Upper lobe of left lung (tissue), 4 donors: ENCODE measurements around the gene SPATA24.

Experiments used
- POLR2A ChIP-seq, 4 donors: fragments of 450-650 bp; IDR thresholded peaks; one replicate each; pipeline ENCODE4 v1.5.1; 2016 to 2017; ENCODE audit warnings: antibody characterized with exemption in 4 of 4, mild to moderate bottlenecking in 2 of 4
- TF ChIP-seq, protein P1 (sequence below), 6 experiments: fragments of 450-650 bp in 4 of 6; fragments of 200-600 bp in 2 of 6; sonication (generic) in 2 of 6; IDR thresholded peaks; one replicate each; pipeline ENCODE4 v1.5.1; 2016 to 2019; ENCODE audit warnings: antibody characterized with exemption in 6 of 6

- TF ChIP-seq, protein P1, sequence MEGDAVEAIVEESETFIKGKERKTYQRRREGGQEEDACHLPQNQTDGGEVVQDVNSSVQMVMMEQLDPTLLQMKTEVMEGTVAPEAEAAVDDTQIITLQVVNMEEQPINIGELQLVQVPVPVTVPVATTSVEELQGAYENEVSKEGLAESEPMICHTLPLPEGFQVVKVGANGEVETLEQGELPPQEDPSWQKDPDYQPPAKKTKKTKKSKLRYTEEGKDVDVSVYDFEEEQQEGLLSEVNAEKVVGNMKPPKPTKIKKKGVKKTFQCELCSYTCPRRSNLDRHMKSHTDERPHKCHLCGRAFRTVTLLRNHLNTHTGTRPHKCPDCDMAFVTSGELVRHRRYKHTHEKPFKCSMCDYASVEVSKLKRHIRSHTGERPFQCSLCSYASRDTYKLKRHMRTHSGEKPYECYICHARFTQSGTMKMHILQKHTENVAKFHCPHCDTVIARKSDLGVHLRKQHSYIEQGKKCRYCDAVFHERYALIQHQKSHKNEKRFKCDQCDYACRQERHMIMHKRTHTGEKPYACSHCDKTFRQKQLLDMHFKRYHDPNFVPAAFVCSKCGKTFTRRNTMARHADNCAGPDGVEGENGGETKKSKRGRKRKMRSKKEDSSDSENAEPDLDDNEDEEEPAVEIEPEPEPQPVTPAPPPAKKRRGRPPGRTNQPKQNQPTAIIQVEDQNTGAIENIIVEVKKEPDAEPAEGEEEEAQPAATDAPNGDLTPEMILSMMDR (IDR thresholded peaks at IDR 0.05): no peak
- no peak for TF ChIP-seq POLR2A (IDR thresholded peaks at IDR 0.05)
Measured at GRCh38 chr5:139416651-139417050, 12.8 kb upstream of the SPATA24 start.
